ENCODE results near the gene ZNF451. TPM values are rescaled to one million over a fixed set of nuclear protein-coding genes. Genes with fewer than 3 reads are reported as not detected.

ZNF451 gene
- total RNA-seq, 1 donor: 65.1 TPM

DNA sequence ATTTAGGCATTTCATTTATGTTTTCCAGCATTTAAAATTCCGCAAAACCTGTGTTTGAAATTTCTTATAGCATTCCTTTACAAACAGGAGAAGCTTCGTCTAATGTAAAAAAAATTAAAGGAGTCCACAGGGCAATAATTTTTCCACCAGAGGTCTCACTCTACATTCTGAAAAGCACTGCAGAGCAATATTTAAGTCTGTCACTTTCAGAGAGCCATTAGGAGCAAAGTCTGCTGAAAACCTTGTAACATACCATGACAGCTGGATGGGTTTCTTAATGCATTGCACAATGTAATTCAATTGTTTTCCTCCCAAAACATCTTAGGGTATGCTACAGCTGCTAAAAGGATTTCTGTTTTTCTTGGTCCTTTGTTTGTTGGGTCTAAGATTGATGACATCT lies 100.2 kb downstream of the ZNF451 start:
- H3K27ac ChIP-seq (ENCODE audit: low read depth, low read length): peak overlapping the region; percentile 15
- H3K4me3 ChIP-seq (ENCODE audit: insufficient read depth, low read length): no peak overlapping the region
- peaks cover 18% of the 10 kb centered on the region for H3K79me2 ChIP-seq (ENCODE audit: insufficient read depth, low read length)
- H3K4me1 ChIP-seq (ENCODE audit: insufficient read depth, low read length): no peaks in the 10 kb centered on the region
- peaks cover 69% of the 10 kb centered on the region for H3K36me3 ChIP-seq (ENCODE audit: insufficient read depth, low read length)
- no peak overlapping the region for H2AFZ ChIP-seq (ENCODE audit: low read length)
- no peaks in the 10 kb centered on the region for H3K27me3 ChIP-seq (ENCODE audit: insufficient read depth, low read length)
- no peaks in the 10 kb centered on the region for H3K9me3 ChIP-seq (ENCODE audit: low read depth, low read length)
- DNase-seq (ENCODE audit: insufficient read length, low spot score, missing footprints): no peak
- H3K4me2 ChIP-seq (ENCODE audit: insufficient read depth, low read length): no peak overlapping the region
- no peaks in the 10 kb centered on the region for H4K20me1 ChIP-seq (ENCODE audit: insufficient read depth, low read length)
- TF ChIP-seq, protein P1, sequence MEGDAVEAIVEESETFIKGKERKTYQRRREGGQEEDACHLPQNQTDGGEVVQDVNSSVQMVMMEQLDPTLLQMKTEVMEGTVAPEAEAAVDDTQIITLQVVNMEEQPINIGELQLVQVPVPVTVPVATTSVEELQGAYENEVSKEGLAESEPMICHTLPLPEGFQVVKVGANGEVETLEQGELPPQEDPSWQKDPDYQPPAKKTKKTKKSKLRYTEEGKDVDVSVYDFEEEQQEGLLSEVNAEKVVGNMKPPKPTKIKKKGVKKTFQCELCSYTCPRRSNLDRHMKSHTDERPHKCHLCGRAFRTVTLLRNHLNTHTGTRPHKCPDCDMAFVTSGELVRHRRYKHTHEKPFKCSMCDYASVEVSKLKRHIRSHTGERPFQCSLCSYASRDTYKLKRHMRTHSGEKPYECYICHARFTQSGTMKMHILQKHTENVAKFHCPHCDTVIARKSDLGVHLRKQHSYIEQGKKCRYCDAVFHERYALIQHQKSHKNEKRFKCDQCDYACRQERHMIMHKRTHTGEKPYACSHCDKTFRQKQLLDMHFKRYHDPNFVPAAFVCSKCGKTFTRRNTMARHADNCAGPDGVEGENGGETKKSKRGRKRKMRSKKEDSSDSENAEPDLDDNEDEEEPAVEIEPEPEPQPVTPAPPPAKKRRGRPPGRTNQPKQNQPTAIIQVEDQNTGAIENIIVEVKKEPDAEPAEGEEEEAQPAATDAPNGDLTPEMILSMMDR (IDR thresholded peaks at IDR 0.05; ENCODE audit: extremely low read depth, low read depth, low read length): peak; percentile 53

DNA sequence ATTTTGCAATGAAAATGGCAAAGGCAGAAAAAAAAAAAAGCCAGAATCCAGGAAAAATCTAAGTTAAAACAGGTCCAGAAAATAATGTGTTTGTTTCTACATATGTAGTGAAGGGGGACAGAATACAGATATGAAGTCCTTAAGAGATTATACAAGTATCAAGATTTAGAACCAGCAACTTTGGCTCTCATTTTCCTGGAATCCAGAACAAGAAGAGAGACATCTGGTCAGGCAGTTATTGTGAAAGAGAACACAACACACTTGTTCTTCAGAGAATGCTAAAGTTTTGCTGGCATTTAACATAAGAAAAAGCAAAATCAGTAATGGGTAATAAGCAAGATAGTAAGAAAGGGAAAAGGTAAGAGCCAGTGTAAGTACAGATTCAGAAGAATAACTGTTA lies 103.2 kb downstream of the ZNF451 start:
- TF ChIP-seq, protein P1 (IDR thresholded peaks at IDR 0.05; ENCODE audit: extremely low read depth, low read depth, low read length): no peak
- no peak for DNase-seq (ENCODE audit: insufficient read length, low spot score, missing footprints)
- H3K36me3 ChIP-seq (ENCODE audit: insufficient read depth, low read length): peaks cover 66% of the 10 kb centered on the region

DNA sequence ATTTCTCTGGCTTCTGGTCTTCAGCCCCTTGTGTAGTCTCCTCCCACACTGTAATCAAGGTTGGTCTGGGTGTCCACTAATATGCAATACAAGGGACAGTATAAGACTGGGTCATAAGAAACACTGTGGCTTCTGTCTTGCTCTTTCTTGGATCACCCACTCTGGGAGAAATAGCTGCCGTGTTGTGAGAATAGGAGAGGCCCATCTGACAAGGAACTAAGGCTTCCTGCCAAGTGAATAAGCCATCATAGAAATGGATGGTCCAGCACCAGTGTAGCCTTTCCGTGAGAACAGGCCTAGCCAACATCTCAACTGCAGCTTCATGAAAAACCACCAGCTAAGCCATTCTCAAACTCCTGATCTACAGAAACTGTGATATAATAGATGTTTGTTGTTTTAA lies 105.5 kb downstream of the ZNF451 start:
- no peaks in the 10 kb centered on the region for H4K20me1 ChIP-seq (ENCODE audit: insufficient read depth, low read length)
- H3K27me3 ChIP-seq (ENCODE audit: insufficient read depth, low read length): no peaks in the 10 kb centered on the region
- peaks cover 4% of the 10 kb centered on the region for H3K4me1 ChIP-seq (ENCODE audit: insufficient read depth, low read length)
- no peak for DNase-seq (ENCODE audit: insufficient read length, low spot score, missing footprints)
- peaks cover 45% of the 10 kb centered on the region for H3K79me2 ChIP-seq (ENCODE audit: insufficient read depth, low read length)
- peaks cover 58% of the 10 kb centered on the region for H3K36me3 ChIP-seq (ENCODE audit: insufficient read depth, low read length)
- H3K4me2 ChIP-seq (ENCODE audit: insufficient read depth, low read length): no peak overlapping the region
- TF ChIP-seq, protein P1 (IDR thresholded peaks at IDR 0.05; ENCODE audit: extremely low read depth, low read depth, low read length): no peak
- H3K4me3 ChIP-seq (ENCODE audit: insufficient read depth, low read length): no peak overlapping the region
- no peaks in the 10 kb centered on the region for H3K9me3 ChIP-seq (ENCODE audit: low read depth, low read length)
- H2AFZ ChIP-seq (ENCODE audit: low read length): no peak overlapping the region
- no peak overlapping the region for H3K27ac ChIP-seq (ENCODE audit: low read depth, low read length)

More for the DNA sequence above, 103.2 kb downstream of the ZNF451 start:
- no peak overlapping the region for H2AFZ ChIP-seq (ENCODE audit: low read length)
- no peak overlapping the region for H3K4me2 ChIP-seq (ENCODE audit: insufficient read depth, low read length)
- no peaks in the 10 kb centered on the region for H3K9me3 ChIP-seq (ENCODE audit: low read depth, low read length)
- H3K79me2 ChIP-seq (ENCODE audit: insufficient read depth, low read length): peaks cover 27% of the 10 kb centered on the region
- no peaks in the 10 kb centered on the region for H3K4me1 ChIP-seq (ENCODE audit: insufficient read depth, low read length)
- H3K27me3 ChIP-seq (ENCODE audit: insufficient read depth, low read length): no peaks in the 10 kb centered on the region
- no peak overlapping the region for H3K4me3 ChIP-seq (ENCODE audit: insufficient read depth, low read length)
- no peaks in the 10 kb centered on the region for H4K20me1 ChIP-seq (ENCODE audit: insufficient read depth, low read length)
- H3K27ac ChIP-seq (ENCODE audit: low read depth, low read length): peak overlapping the region; percentile 35

DNA sequence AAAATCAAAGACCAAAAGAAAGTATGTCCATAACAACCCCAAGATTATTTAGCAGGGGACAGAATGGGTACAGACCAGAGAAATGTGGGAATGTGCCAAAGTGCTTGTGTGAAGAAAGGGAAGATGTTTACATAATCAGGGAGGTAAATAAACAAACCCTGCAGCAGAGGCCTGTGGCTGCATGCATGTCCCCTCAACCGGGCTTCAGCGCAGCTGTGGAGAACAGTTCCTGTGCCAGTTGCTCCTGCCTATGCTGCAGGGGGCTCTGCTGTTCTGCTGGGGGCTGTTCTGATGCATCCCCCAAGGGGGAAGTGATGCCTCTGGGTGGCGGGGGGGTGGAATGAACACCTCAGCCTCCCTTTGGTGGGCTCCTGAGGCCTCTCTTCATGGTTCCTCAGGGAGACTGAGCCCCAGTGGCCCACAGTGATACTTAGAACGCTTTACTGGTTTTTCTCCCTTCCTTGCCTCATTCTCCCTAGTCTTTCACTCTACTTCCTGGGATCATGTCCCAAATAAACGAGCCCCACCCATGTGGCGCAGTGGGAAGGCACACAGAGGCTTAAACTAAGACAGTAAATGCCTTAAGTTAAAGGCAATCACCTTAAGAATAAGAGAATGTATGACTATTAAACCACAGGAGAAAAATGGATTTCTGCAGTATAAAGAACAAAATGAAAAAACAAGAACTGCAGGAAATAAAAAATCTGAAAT lies 109.1 kb downstream of the ZNF451 start:
- no peak for DNase-seq (ENCODE audit: insufficient read length, low spot score, missing footprints)
- Histone ChIP-seq H3K9me3 (ENCODE audit: low read depth, low read length) (no peaks in the 10 kb centered on the region), H3K36me3 (ENCODE audit: insufficient read depth, low read length) (peaks cover 26% of the 10 kb centered on the region), H3K79me2 (ENCODE audit: insufficient read depth, low read length) (peaks cover 70% of the 10 kb centered on the region), H3K4me1 (ENCODE audit: insufficient read depth, low read length) (peaks cover 4% of the 10 kb centered on the region), H4K20me1 (ENCODE audit: insufficient read depth, low read length) (no peaks in the 10 kb centered on the region), H2AFZ (ENCODE audit: low read length) (no peak overlapping the region), H3K4me2 (ENCODE audit: insufficient read depth, low read length) (no peak overlapping the region), H3K27me3 (ENCODE audit: insufficient read depth, low read length) (no peaks in the 10 kb centered on the region), H3K27ac (ENCODE audit: low read depth, low read length) (peak overlapping the region; percentile 43), H3K4me3 (ENCODE audit: insufficient read depth, low read length) (no peak overlapping the region)
- TF ChIP-seq, protein P1 (IDR thresholded peaks at IDR 0.05; ENCODE audit: extremely low read depth, low read depth, low read length): no peak
